GM10248 (cell line): ENCODE results near the gene NDUFS2.

ENCODE experiments used
- CTCF ChIA-PET: fragments of 300-600 bp; sonication (Branson Sonifier 250); formaldehyde crosslinking; extraction: SDS; loops from one replicate; lab custom pipeline; 2021; ENCODE audit warnings: antibody characterized with exemption; lab: Yijun Ruan, JAX
- POLR2A ChIA-PET: fragments of 350-650 bp; sonication (Branson Sonifier 250); formaldehyde crosslinking; extraction: SDS; loops from one replicate; lab custom pipeline; 2020; ENCODE audit warnings: antibody characterized with exemption; lab: Yijun Ruan, JAX
- DNase-seq: peaks from one replicate; pipeline ENCODE4 v3.0.0; 2012; ENCODE audit errors: extremely low spot score
- CTCF ChIP-seq: IDR thresholded peaks from 2 replicates; pipeline ENCODE4 v1.5.1; 2012; ENCODE audit warnings: mild to moderate bottlenecking, low read depth; ENCODE audit errors: extremely low read depth, missing control alignments, control extremely low read depth

NDUFS2 gene

GRCh38 chr1:161159087-161159912, 42.9 kb upstream of the NDUFS2 start, which contains the start of gene USP21:
TSS of gene USP21 (plus strand) at chr1:161159500. CDS start at chr1:161160641, 1,141 bp downstream.
- ChIA-PET CTCF (interaction anchor here (1.2 to 1.5 kb wide), 2 partner anchors 32 to 162 kb away, joined by 4 read pairs; no protein-coding TSS in a partner anchor), POLR2A (interaction anchor here (1.4 kb wide), 1 partner anchor 27 kb away, joined by 4 read pairs; the partner anchor contains the start of gene DEDD)
- TF ChIP-seq CTCF: no peak
- peak; percentile 96 for DNase-seq

GRCh38 chr1:161159913-161160243, 42.3 kb upstream of the NDUFS2 start:
- DNase-seq: no peak
- CTCF ChIA-PET: no interaction called here
- POLR2A ChIA-PET: interaction anchor here (1.4 kb wide), 1 partner anchor 27 kb away, joined by 4 read pairs; the partner anchor contains the start of gene DEDD

GRCh38 chr1:161160671-161161145, 41.5 kb upstream of the NDUFS2 start:
- no peak for TF ChIP-seq CTCF
- DNase-seq: no peak
- POLR2A ChIA-PET: interaction anchor here (0.6 kb wide), 1 partner anchor 28 kb away, joined by 12 read pairs; the partner anchor contains the start of gene DEDD
- CTCF ChIA-PET: no interaction called here

More at GRCh38 chr1:161159913-161160243, 42.3 kb upstream of the NDUFS2 start:
- no peak for TF ChIP-seq CTCF

GRCh38 chr1:161161652-161162051, 40.5 kb upstream of the NDUFS2 start:
- POLR2A ChIA-PET: interaction anchor here (0.7 kb wide), 1 partner anchor 101 kb away, joined by 4 read pairs; no protein-coding TSS in a partner anchor
- CTCF ChIA-PET: interaction anchor here (1.3 to 1.8 kb wide), 2 partner anchors 31 to 47 kb away, joined by 3 to 5 read pairs; no protein-coding TSS in a partner anchor
- no peak for DNase-seq
- TF ChIP-seq CTCF: no peak

GRCh38 chr1:161162052-161162451, 40.1 kb upstream of the NDUFS2 start:
- no peak for TF ChIP-seq CTCF
- CTCF ChIA-PET: interaction anchor here (1.3 to 1.8 kb wide), 2 partner anchors 30 to 46 kb away, joined by 3 to 5 read pairs; no protein-coding TSS in a partner anchor
- DNase-seq: no peak
- POLR2A ChIA-PET: no interaction called here

GRCh38 chr1:161162806-161163205, 39.4 kb upstream of the NDUFS2 start:
- TF ChIP-seq CTCF: no peak
- DNase-seq: no peak
- ChIA-PET POLR2A (no interaction called here), CTCF (interaction anchor here (1.3 to 1.8 kb wide), 2 partner anchors 29 to 45 kb away, joined by 3 to 5 read pairs; no protein-coding TSS in a partner anchor)
